Colonic mucosa (tissue), 4 donors: ENCODE data around the gene ASCL2. TPM values are rescaled to one million over a fixed set of nuclear protein-coding genes. Genes with fewer than 3 reads are reported as not detected.

Experiments used
- DNase-seq: peaks from one replicate; pipeline ENCODE4 v3.0.0-alpha.2; 2020
- H3K27ac ChIP-seq: fragments of 200-600 bp; one replicate; pipeline ENCODE4 v1.8.0; 2021
- H3K27me3 ChIP-seq: fragments of 200-600 bp; one replicate; pipeline ENCODE4 v1.8.0; 2021
- H3K36me3 ChIP-seq: fragments of 200-600 bp; one replicate; pipeline ENCODE4 v1.8.0; 2021
- H3K4me1 ChIP-seq: fragments of 200-600 bp; one replicate; pipeline ENCODE4 v1.8.0; 2021; ENCODE audit warnings: mild to moderate bottlenecking
- H3K4me3 ChIP-seq: fragments of 200-600 bp; one replicate; pipeline ENCODE4 v1.8.0; 2021
- H3K9ac ChIP-seq, 2 donors: one replicate each; pipeline ENCODE4 v1.7.0; 2013; ENCODE audit warnings: control low read depth in 2 of 2, low read depth in 2 of 2, low read length in 2 of 2
- H3K9me3 ChIP-seq: fragments of 200-600 bp; one replicate; pipeline ENCODE4 v1.8.0; 2021
- CTCF ChIP-seq: fragments of 200-600 bp; IDR thresholded peaks from one replicate; pipeline ENCODE4 v1.8.0; 2022; ENCODE audit warnings: antibody characterized with exemption, mild to moderate bottlenecking
- intact Hi-C: fragments of 100-400 bp; cut with DNase I; formaldehyde crosslinking; loops from one replicate; pipeline ENCODE4 v1.14.1; 2022
- total RNA-seq, 2 donors: library from RNA; stranded (reverse); fragmentation: NEBNext Ultra II Directional in 1 of 2; extraction: Animal tissue kit (Norgen Biotek cat#: 25700) in 1 of 2; gene quantifications; one replicate each; pipeline ENCODE4 v1.2.1, GENCODE V29; 2021
- donor health status: healthy.
- donor health status: DM: no; HTN: no; CAD: no.
- donor health status: DM: no; HTN: no; CAD: no.

The ASCL2 gene
- total RNA-seq, 2 donors from 2014 or later: 4.8 to 16.4 TPM

- intact Hi-C loops: no loop called here
- Histone ChIP-seq H3K27ac (no peak overlapping the region), H3K27me3 (no peaks in the 10 kb centered on the region), H3K4me1 (no peaks in the 10 kb centered on the region), H3K9ac (no peak overlapping the region), H3K4me3 (no peak overlapping the region), H3K9me3 (no peaks in the 10 kb centered on the region), H3K36me3 (no peaks in the 10 kb centered on the region)
- no peak for DNase-seq
- no peak for TF ChIP-seq CTCF
Measured at GRCh38 chr11:2316963-2317244, 46.5 kb upstream of the ASCL2 start.

DNA sequence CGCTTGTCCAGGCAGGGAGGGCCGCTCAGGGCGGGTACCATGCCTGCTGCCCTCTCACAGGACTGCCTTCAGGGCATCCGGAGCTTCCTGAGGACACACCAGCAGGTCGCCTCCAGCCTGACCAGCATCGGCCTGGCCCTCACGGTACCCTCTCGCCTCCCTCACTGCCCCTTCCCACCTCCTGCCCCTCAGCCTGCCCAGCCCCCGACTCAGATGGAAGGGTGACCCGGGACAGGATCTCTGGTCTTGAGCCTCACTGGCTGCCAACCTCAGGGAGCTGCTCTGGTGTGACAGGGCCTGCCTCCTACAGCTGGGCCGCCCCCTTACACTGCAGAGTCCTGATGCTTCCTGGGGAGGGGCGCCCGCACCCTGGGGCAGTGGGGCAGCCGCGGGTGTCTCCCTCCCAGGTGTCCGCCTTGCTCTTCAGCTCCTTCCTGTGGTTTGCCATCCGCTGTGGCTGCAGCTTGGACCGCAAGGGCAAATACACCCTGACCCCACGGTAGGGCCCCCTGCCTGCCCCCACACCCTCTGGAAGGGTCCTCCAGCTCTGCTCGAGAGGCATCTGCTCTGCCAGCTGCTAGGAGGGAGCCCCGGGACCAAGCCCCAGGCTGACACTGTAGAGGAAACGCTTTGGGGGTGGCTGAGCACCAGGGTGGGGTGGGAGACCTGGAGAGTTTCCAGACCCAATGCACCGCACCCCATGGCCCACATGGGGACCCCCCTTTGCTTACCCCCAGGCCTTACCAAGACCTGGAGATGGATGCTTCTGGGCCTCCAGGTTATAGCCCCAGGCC lies 46.0 kb upstream of the ASCL2 start:
- Histone ChIP-seq H3K27ac (no peak overlapping the region), H3K9me3 (no peaks in the 10 kb centered on the region), H3K4me3 (no peak overlapping the region), H3K9ac (no peak overlapping the region), H3K36me3 (no peaks in the 10 kb centered on the region), H3K27me3 (no peaks in the 10 kb centered on the region), H3K4me1 (no peaks in the 10 kb centered on the region)
- intact Hi-C loops: no loop called here
- DNase-seq: no peak
- no peak for TF ChIP-seq CTCF

DNA sequence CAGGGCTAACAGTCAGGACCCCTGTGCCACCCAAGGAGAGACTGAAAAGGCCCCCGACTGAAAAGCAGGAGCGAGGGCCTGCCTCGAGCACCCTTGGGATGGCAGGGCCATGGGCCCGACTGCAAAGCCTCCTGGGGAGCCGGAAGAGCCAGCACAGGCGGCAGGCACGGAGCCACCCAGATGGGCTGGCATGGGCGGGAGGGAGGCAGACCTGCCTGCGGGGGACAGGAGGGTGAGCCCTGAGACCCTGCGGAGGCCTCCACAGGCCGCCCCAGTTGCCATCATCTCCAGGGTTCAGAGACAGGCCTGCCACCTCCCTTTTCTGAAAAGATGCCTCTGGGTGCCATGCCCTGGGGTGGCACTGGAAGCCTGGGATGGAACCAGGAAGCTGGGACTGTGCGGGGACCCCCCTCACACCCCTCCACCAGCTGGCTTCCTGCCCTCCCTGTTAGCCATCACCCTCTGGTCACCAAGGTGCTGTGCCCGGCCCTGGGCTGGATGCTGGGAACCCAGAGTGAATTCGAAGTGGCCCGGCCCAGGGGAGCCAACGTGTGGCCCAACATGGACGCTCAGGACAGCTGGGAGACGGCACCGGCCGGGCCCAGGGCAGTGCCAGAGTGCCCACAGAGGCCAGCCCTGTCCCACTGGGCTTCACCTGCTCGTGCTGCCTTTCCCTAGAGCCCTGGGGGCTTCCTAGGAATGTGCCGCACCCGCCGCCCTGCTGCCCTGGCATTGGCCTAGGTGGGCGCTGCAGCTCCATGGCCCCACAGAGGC lies 45.2 kb upstream of the ASCL2 start:
- intact Hi-C loops: no loop called here
- no peaks in the 10 kb centered on the region for H3K9me3 ChIP-seq
- TF ChIP-seq CTCF: no peak
- no peak overlapping the region for H3K9ac ChIP-seq
- no peak overlapping the region for H3K27ac ChIP-seq
- no peaks in the 10 kb centered on the region for H3K27me3 ChIP-seq
- no peaks in the 10 kb centered on the region for H3K36me3 ChIP-seq
- DNase-seq: no peak
- H3K4me3 ChIP-seq: no peak overlapping the region
- H3K4me1 ChIP-seq: no peaks in the 10 kb centered on the region

DNA sequence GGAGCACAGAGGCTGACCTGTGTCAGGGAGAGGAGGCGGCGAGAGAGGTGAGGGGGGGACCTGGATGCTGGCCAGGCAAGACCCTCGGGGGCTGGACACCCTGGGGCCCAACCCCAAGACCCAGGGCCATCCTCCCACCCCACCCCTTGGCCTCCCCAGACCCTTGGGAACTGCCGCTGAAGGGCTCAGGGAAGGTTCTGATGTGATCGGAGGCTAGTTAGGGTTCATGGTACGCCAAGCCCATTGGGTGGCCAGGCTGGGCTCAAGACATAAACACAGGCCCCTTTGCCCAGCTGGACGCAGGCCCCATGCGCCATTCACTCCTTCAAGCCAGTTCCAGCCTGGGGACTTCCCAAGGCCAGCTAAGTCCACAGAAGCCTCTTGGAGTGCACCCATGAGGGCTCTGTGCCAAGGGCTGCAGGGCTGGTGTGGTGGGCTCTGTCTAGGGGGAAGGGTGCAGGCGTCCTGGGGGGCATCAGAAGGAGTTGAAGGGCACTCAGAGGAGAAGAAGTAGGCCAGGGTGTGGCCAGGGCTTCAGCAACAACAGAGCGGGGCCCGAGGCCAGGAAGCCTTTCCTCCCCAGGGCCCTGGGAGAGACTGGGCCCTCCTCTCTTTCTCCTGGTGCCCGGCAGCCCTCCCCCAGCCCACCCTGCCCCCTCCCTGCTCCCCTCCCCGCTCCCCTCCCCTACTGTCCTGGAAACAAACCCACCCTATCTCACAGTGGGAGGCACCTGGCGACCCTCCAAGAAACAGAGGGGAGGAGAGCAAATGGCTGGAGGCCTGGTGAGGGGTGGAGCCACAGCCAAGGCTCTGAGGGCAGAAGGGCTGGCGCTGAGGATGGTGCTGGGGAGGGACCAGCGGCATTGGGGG lies 44.4 kb upstream of the ASCL2 start:
- H3K27me3 ChIP-seq: no peaks in the 10 kb centered on the region
- H3K27ac ChIP-seq: peak overlapping the region; percentile 53
- H3K4me3 ChIP-seq: no peak overlapping the region
- H3K36me3 ChIP-seq: no peaks in the 10 kb centered on the region
- DNase-seq: peak; percentile 73
- H3K9ac ChIP-seq: peak overlapping the region in 1 of 2 donors; percentile 24
- intact Hi-C loops: no loop called here
- no peak for TF ChIP-seq CTCF
- no peaks in the 10 kb centered on the region for H3K4me1 ChIP-seq
- H3K9me3 ChIP-seq: no peaks in the 10 kb centered on the region

DNA sequence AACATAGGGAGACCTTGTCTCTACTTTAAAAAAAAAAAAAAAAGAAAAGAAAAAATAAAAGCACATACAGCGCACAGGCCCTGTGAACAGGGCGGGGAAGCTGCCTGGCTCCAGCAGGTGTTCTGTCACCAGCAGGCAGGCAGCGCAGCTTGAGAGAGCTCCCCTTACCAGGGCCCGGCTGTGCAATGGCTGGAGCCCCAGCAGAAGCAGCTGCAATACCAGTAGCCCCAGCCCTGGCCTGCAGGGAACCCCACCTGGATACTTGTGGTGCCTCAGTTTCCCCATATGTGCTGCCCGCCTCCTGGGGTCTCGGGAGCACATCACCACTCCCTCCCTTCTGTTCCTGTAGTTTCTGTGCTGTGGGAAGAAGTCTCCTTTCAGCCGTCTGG lies 43.7 kb upstream of the ASCL2 start:
- no peak for TF ChIP-seq CTCF
- Histone ChIP-seq H3K9me3 (no peaks in the 10 kb centered on the region), H3K36me3 (no peaks in the 10 kb centered on the region), H3K27me3 (no peaks in the 10 kb centered on the region), H3K4me3 (no peak overlapping the region), H3K9ac (peak overlapping the region in 1 of 2 donors; percentile 24), H3K27ac (peak overlapping the region; percentile 53), H3K4me1 (no peaks in the 10 kb centered on the region)
- intact Hi-C loops: no loop called here
- DNase-seq: no peak
